ENCODE results near the gene PAGR1.
A peak's percentile ranks its signal among the peaks of the same experiment; 100 is the strongest.

- TF ChIP-seq POLR2A (IDR thresholded peaks at IDR 0.05) (peak; percentile 71), CTCF (IDR thresholded peaks at IDR 0.05) (peak in 2 of 4 experiments; percentile 17 to 31)
These were observed 8.3 kb upstream of the PAGR1 start for GRCh38 chr16:29807426-29808218.
